ENCODE measurements around the gene RTTN. TPM values are rescaled to one million over a fixed set of nuclear protein-coding genes. Genes with fewer than 3 reads are reported as not detected.

Gene RTTN
- total and polyA plus RNA-seq, 2 of the 13 experiments (the other 11 are each of a cell fraction or from before 2014, with no cell fraction given): 5.4 to 18.7 TPM

DNA sequence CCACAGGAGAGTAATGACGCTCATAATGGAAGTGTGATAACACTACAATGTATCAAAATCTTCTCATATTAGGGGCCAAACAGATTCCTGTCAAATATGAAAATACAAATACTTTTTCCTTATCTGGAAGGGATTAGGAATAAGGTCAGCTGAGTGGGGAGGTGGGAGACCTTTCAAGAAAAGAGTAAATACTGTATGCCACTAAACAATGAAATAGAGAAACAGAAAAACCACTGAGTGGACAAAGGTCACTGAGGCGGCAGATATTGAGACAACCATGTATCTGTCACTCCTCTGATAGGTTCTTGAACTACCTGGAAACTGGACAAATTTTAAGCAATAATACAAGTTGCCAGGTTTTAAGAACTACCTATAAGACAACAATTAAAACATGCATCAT lies 59.3 kb downstream of the RTTN start (continued):
- TF ChIP-seq ZNF891 (CRISPR knock-in tag; IDR thresholded peaks at IDR 0.05): no peak
- TF ChIP-seq, protein P1, sequence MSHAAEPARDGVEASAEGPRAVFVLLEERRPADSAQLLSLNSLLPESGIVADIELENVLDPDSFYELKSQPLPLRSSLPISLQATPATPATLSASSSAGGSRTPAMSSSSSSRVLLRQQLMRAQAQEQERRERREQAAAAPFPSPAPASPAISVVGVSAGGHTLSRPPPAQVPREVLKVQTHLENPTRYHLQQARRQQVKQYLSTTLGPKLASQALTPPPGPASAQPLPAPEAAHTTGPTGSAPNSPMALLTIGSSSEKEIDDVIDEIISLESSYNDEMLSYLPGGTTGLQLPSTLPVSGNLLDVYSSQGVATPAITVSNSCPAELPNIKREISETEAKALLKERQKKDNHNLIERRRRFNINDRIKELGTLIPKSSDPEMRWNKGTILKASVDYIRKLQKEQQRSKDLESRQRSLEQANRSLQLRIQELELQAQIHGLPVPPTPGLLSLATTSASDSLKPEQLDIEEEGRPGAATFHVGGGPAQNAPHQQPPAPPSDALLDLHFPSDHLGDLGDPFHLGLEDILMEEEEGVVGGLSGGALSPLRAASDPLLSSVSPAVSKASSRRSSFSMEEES (CRISPR knock-in tag; IDR thresholded peaks at IDR 0.05): no peak
- peak; percentile 62; the same call in 1 of the 2 replicates for TF ChIP-seq HMG20A (CRISPR knock-in tag; IDR thresholded peaks at IDR 0.05; ENCODE audit: borderline replicate concordance)
- TF ChIP-seq, protein P2, sequence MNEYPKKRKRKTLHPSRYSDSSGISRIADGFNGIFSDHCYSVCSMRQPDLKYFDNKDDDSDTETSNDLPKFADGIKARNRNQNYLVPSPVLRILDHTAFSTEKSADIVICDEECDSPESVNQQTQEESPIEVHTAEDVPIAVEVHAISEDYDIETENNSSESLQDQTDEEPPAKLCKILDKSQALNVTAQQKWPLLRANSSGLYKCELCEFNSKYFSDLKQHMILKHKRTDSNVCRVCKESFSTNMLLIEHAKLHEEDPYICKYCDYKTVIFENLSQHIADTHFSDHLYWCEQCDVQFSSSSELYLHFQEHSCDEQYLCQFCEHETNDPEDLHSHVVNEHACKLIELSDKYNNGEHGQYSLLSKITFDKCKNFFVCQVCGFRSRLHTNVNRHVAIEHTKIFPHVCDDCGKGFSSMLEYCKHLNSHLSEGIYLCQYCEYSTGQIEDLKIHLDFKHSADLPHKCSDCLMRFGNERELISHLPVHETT (CRISPR knock-in tag; conservative IDR thresholded peaks at IDR 0.05): no peak
- peak; percentile 79 for TF ChIP-seq BCL6 (CRISPR knock-in tag; IDR thresholded peaks at IDR 0.05)
- TF ChIP-seq ISL2 (CRISPR knock-in tag; IDR thresholded peaks at IDR 0.05): peak; percentile 38; the same call in 1 of the 2 replicates
- no peak for TF ChIP-seq RCOR2 (CRISPR knock-in tag; IDR thresholded peaks at IDR 0.05)
- peak; percentile 63; the same call in 1 of the 2 replicates for TF ChIP-seq TFAP4 (IDR thresholded peaks at IDR 0.05; ENCODE audit: borderline replicate concordance, low read depth)
- no peak for TF ChIP-seq ZFP41 (CRISPR knock-in tag; IDR thresholded peaks at IDR 0.05; ENCODE audit: borderline replicate concordance)

- no peak for ATAC-seq
- Histone ChIP-seq H3K27ac (ENCODE audit: extremely low read length, insufficient read depth, low read length) (no peak overlapping the region), H3K27me3 (ENCODE audit: control insufficient read depth in 1 of 2, insufficient read depth in 2 of 2, low read length in 2 of 2) (no peaks in the 10 kb centered on the region), H3K4me3 (replicated peaks in 1 of 3; ENCODE audit: insufficient read depth in 1 of 3, low read depth in 2 of 3, low read length in 3 of 3) (no peak overlapping the region), H3K79me2 (ENCODE audit: insufficient read depth, low read length) (no peaks in the 10 kb centered on the region), H3K9ac (ENCODE audit: insufficient read depth, low read depth, low read length) (no peak overlapping the region), H3K36me3 (replicated peaks in 1 of 2; ENCODE audit: control insufficient read depth in 1 of 2, insufficient read depth in 2 of 2, low read length in 2 of 2) (peaks cover 0 to 4% of the 10 kb centered on the region in 2 experiments; a peak in 1 of 5 replicates), H4K20me1 (ENCODE audit: insufficient read depth, low read length) (no peaks in the 10 kb centered on the region), H2AFZ (ENCODE audit: low read length) (no peak overlapping the region), H3K4me2 (ENCODE audit: low read depth, low read length) (no peak overlapping the region), H3K4me1 (ENCODE audit: insufficient read depth, low read length) (peaks cover 12% of the 10 kb centered on the region), H3K9me3 (ENCODE audit: low read length) (no peaks in the 10 kb centered on the region)
- intact Hi-C loops (cut with micrococcal nuclease; ENCODE audit: unreplicated experiment) (no loop called here), in situ Hi-C loops (cut with HindIII; ENCODE audit: extremely low pct_ligation_motif_present, low pct_unique_long_range_greater_than_20kb) (no loop called here)
- no peak for FAIRE-seq
- POLR2A ChIA-PET: no interaction called here
- CTCF ChIA-PET (ENCODE audit: low intra/inter-chr PET ratio, low total read pairs): no interaction called here
- TF ChIP-seq MAFK (conservative IDR thresholded peaks at IDR 0.05 in 1 of 2, IDR thresholded peaks at IDR 0.05 in 1 of 2; ENCODE audit: low read length in 2 of 2) (peak in 1 of 2 experiments; percentile 5; a peak in 1 of 4 replicates), HNRNPLL (IDR thresholded peaks at IDR 0.05; ENCODE audit: low read depth, low read length, poor library complexity, severe bottlenecking) (no peak)
- DNase-seq (ENCODE audit: low spot score): no peak
- BruUV-seq (replicated peaks): no TSS peak
- 100% methylated on average over 3 of the region's 3 CpGs for WGBS (ENCODE audit: low lambda C conversion rate)
Measured at GRCh38 chr18:70142001-70142400, 63.5 kb downstream of the RTTN start.
